ENCODE results near the gene PRUNE1.

PRUNE1 gene, protein sequence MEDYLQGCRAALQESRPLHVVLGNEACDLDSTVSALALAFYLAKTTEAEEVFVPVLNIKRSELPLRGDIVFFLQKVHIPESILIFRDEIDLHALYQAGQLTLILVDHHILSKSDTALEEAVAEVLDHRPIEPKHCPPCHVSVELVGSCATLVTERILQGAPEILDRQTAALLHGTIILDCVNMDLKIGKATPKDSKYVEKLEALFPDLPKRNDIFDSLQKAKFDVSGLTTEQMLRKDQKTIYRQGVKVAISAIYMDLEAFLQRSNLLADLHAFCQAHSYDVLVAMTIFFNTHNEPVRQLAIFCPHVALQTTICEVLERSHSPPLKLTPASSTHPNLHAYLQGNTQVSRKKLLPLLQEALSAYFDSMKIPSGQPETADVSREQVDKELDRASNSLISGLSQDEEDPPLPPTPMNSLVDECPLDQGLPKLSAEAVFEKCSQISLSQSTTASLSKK

DNA sequence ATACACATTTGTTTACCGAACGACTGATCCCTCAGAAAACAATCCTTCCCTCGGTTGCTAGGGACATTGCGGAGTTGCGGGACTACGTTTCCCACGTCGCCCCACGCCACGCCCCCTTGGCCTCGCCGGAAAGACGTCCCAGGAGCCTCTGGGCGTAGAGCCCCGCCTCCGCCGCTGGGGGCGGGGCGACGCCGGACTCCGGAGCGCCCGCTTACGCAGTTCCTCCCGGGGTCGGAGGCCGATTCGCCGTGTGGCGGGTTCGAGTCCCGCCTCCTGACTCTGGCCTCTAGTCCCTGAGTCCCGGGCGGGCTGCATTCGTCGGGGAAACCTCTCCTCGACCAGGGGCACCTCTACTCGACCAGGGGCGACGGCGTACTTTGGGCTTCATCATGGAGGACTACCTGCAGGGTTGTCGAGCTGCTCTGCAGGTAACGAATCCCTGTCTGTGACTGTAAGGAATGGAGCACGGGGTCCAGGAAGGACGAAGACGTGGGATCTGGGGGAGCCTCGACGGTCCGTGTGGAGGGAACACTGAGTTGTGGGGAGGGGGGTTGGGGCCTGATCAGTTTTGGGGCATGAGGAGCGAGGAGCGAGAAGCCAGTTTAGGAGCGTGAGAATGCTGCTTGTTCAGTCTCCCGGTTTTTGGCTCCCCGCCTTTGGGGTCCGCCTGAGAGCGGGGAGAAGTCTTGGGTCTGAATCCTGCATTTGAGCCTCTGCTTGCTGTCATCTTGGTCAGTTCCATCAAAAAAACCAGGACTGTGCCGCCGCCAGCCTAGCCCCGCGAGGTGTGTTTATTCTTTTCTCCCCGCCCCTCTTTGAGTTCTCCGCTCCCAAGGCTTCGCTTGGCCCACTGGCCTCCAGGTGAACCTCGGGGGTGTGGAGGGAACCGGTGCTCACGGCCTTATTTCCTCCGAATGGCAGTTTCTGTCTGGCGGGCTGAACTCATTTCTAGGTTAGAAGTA is at the start of gene PRUNE1:
Gene PRUNE1 (plus strand): TSS at position 206 of the 962 bp plus-strand sequence. CDS start 184 bp downstream, at position 390.
- peak; percentile 93 for DNase-seq (ENCODE audit: low read depth)
- TF ChIP-seq, protein P1, sequence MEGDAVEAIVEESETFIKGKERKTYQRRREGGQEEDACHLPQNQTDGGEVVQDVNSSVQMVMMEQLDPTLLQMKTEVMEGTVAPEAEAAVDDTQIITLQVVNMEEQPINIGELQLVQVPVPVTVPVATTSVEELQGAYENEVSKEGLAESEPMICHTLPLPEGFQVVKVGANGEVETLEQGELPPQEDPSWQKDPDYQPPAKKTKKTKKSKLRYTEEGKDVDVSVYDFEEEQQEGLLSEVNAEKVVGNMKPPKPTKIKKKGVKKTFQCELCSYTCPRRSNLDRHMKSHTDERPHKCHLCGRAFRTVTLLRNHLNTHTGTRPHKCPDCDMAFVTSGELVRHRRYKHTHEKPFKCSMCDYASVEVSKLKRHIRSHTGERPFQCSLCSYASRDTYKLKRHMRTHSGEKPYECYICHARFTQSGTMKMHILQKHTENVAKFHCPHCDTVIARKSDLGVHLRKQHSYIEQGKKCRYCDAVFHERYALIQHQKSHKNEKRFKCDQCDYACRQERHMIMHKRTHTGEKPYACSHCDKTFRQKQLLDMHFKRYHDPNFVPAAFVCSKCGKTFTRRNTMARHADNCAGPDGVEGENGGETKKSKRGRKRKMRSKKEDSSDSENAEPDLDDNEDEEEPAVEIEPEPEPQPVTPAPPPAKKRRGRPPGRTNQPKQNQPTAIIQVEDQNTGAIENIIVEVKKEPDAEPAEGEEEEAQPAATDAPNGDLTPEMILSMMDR (IDR thresholded peaks at IDR 0.05; ENCODE audit: low read depth, low read length): no peak
- TF ChIP-seq, protein P2, sequence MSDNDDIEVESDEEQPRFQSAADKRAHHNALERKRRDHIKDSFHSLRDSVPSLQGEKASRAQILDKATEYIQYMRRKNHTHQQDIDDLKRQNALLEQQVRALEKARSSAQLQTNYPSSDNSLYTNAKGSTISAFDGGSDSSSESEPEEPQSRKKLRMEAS (IDR thresholded peaks at IDR 0.05; ENCODE audit: low read depth, low read length): 0 out of 2 replicates have a peak, but pooled peaks have one; percentile 39
- TF ChIP-seq POLR2A (IDR thresholded peaks at IDR 0.05; ENCODE audit: extremely low read depth, insufficient read length) (peak; percentile 43), MYC (IDR thresholded peaks at IDR 0.05; ENCODE audit: low read depth, low read length) (peak; percentile 36; the same call in 1 of the 2 replicates)
- H3K4me3 ChIP-seq (ENCODE audit: low read depth, low read length): peak within 1 kb of the TSS; percentile 92

DNA sequence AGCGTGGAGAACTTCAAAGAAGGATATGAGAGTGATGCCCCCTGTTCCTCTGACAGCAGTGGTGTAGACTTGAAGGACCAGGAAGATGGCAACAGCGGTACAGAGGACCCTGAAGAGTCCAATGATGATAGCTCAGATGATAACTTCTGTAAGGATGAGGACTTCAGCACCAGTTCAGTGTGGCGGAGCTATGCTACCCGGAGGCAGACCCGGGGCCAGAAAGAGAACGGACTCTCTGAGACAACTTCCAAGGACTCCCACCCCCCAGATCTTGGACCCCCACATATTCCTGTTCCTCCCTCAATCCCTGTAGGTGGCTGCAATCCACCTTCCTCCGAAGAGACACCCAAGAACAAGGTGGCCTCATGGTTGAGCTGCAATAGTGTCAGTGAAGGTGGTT is 47.6 kb upstream of the PRUNE1 start:
- DNase-seq (ENCODE audit: low read depth): no peak
- TF ChIP-seq, protein P2 (IDR thresholded peaks at IDR 0.05; ENCODE audit: low read depth, low read length): no peak
- TF ChIP-seq POLR2A (IDR thresholded peaks at IDR 0.05; ENCODE audit: extremely low read depth, insufficient read length) (no peak), MYC (IDR thresholded peaks at IDR 0.05; ENCODE audit: low read depth, low read length) (no peak)
- TF ChIP-seq, protein P1 (IDR thresholded peaks at IDR 0.05; ENCODE audit: low read depth, low read length): no peak
- no peak overlapping the region for H3K4me3 ChIP-seq (ENCODE audit: low read depth, low read length)

DNA sequence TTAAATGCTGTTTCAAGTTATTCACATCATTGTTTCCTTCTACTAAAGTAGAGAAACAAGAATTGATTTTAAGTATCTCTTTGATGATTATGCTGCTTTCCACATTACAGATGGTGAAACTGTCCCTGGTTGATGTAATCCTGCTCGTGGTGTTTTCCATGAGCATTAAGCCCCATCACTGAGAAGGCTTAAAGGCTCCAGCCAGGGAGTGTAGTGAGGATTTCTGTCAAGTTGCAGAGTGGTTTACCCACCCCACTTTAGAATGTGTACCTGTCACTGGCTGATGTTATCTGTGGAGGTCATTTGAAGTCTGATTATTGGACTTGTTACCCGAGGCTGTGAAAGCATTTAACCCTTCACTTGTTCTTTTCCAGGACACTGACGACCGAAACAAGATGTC is 46.5 kb upstream of the PRUNE1 start:
- no peak for DNase-seq (ENCODE audit: low read depth)
- TF ChIP-seq, protein P1 (IDR thresholded peaks at IDR 0.05; ENCODE audit: low read depth, low read length): no peak
- TF ChIP-seq POLR2A (IDR thresholded peaks at IDR 0.05; ENCODE audit: extremely low read depth, insufficient read length) (no peak), MYC (IDR thresholded peaks at IDR 0.05; ENCODE audit: low read depth, low read length) (no peak)
- TF ChIP-seq, protein P2 (IDR thresholded peaks at IDR 0.05; ENCODE audit: low read depth, low read length): no peak
- no peak overlapping the region for H3K4me3 ChIP-seq (ENCODE audit: low read depth, low read length)

DNA sequence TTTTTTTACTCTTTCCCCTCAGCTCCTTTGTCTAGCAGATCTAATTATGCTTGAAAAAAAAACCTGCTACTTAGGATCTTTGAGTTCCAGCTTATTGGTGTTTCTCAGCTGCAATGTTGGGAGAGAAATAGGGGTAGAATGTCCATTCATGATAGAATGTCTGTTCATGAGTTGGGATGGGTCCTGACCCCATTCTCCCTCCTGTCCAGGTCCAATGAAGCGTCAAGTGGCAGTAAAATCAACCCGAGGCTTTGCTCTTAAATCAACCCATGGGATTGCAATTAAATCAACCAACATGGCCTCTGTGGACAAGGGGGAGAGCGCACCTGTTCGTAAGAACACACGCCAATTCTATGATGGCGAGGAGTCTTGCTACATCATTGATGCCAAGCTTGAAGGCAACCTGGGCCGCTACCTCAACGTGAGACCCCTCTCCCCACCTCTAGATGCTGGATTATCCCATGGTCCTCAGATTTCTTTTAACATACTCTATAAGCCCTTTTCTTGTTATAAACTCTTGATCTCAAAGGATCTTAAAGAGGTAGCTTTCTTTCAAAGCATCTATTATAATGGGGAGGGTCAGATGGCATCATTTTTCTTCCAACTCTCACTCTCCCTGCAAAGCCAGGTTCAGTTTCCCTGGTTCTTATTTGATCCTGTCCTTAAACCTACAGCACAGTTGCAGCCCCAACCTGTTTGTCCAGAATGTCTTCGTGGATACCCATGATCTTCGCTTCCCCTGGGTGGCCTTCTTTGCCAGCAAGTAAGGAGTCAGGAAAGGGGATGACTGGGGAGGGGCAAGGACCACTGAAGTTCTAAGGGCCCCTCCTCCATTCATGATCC is 44.7 kb upstream of the PRUNE1 start:
- TF ChIP-seq, protein P2 (IDR thresholded peaks at IDR 0.05; ENCODE audit: low read depth, low read length): no peak
- peak; percentile 0 for TF ChIP-seq POLR2A (IDR thresholded peaks at IDR 0.05; ENCODE audit: extremely low read depth, insufficient read length)
- TF ChIP-seq MYC (IDR thresholded peaks at IDR 0.05; ENCODE audit: low read depth, low read length): no peak
- TF ChIP-seq, protein P1 (IDR thresholded peaks at IDR 0.05; ENCODE audit: low read depth, low read length): no peak
- no peak for DNase-seq (ENCODE audit: low read depth)
- H3K4me3 ChIP-seq (ENCODE audit: low read depth, low read length): no peak overlapping the region

DNA sequence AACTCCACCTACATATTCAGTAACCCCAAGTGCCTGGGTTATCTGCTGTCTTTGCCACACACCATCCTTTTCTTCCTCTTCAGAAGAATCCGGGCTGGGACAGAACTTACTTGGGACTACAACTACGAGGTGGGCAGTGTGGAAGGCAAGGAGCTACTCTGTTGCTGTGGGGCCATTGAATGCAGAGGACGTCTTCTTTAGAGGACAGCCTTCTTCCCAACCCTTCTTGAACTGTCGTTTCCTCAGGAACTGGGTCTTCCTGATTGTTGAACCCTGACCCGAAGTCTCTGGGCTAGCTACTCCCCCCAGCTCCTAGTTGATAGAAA is 44.1 kb upstream of the PRUNE1 start:
- no peak overlapping the region for H3K4me3 ChIP-seq (ENCODE audit: low read depth, low read length)
- DNase-seq (ENCODE audit: low read depth): no peak
- TF ChIP-seq, protein P2 (IDR thresholded peaks at IDR 0.05; ENCODE audit: low read depth, low read length): no peak

Data from NB4 (cell line).